ENCODE data around the gene EEA1. TPM values are rescaled to one million over a fixed set of nuclear protein-coding genes. Genes with fewer than 3 reads are reported as not detected.

Gene EEA1
- total and polyA plus RNA-seq, 10 of the 15 experiments (the other 5 are each of a cell fraction or from before 2014, with no cell fraction given) = 5.5 to 40.3 (median 13.5) TPM

DNA sequence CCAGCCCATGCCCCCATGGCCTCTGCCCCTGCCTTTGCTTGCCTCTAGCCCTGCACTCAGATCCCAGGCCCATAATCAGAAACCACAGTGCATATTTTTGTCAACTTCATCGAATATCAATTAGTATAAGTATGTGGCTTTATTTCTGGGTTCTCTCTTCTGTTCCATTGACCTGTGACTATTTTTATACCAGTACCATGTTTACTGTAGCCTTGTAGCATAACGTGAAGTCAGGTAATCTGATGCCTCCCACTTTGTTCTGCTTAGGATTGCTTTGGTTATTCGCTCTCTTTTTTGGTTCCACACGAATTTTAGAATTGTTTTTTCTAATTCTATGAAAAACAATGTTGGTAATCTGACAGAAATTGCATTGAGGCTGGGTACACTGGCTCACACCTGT, 14.9 kb downstream of the EEA1 start:
- Histone ChIP-seq H3K36me3 (ENCODE audit: control insufficient read depth in 2 of 2, insufficient read depth in 2 of 2, low read length in 1 of 2) (no peaks in the 10 kb centered on the region; a peak in 2 of 4 replicates), H3K79me2 (ENCODE audit: control insufficient read depth, insufficient read depth, low read length) (peaks cover 32% of the 10 kb centered on the region), H3K27ac (ENCODE audit: control insufficient read depth, insufficient read depth) (no peak overlapping the region), H3K9me3 (replicated peaks; ENCODE audit: control insufficient read depth, insufficient read depth, low read length) (peaks cover 10% of the 10 kb centered on the region), H4K20me1 (ENCODE audit: control insufficient read depth, insufficient read depth) (no peaks in the 10 kb centered on the region), H3K4me1 (ENCODE audit: control insufficient read depth, insufficient read depth, low read length) (no peaks in the 10 kb centered on the region), H3K4me2 (ENCODE audit: control insufficient read depth, insufficient read depth) (no peak overlapping the region), H2AFZ (ENCODE audit: control insufficient read depth, low read depth, low read length) (no peak overlapping the region), H3K27me3 (replicated peaks in 1 of 2; ENCODE audit: control insufficient read depth in 2 of 2, insufficient read depth in 2 of 2, low read length in 1 of 2) (no peaks in the 10 kb centered on the region), H3K4me3 (no peak overlapping the region), H3K9ac (ENCODE audit: control insufficient read depth, insufficient read depth, low read length) (no peak overlapping the region)
- ChIA-PET CTCF (no interaction called here), SMC1A (ENCODE audit: uncharacterized antibody, unreplicated experiment) (interaction anchor here (2.1 kb wide), 1 partner anchor 12 kb away, joined by 6 read pairs; no protein-coding TSS in a partner anchor), POLR2A (interaction anchor here (1.8 kb wide), 1 partner anchor 12 kb away, joined by 3 read pairs; no protein-coding TSS in a partner anchor), RAD21 (ENCODE audit: unreplicated experiment) (no interaction called here)
- ATAC-seq (no peak), FAIRE-seq (no peak), DNase-seq (ENCODE audit: low read depth, low spot score) (no peak)
- intact Hi-C loops (cut with micrococcal nuclease; ENCODE audit: unreplicated experiment) (no loop called here), in situ Hi-C loops (cut with MboI) (no loop called here)
- WGBS (ENCODE audit: insufficient coverage, insufficient replicate concordance, low lambda C conversion rate, missing lambda C conversion rate) = 66% methylated on average over 4 of the region's 4 CpGs
- BruUV-seq (replicated peaks) = no TSS peak
- no peak for TF ChIP-seq SP1 (IDR thresholded peaks at IDR 0.05; ENCODE audit: low read depth, low read length)
- TF ChIP-seq, protein P1, sequence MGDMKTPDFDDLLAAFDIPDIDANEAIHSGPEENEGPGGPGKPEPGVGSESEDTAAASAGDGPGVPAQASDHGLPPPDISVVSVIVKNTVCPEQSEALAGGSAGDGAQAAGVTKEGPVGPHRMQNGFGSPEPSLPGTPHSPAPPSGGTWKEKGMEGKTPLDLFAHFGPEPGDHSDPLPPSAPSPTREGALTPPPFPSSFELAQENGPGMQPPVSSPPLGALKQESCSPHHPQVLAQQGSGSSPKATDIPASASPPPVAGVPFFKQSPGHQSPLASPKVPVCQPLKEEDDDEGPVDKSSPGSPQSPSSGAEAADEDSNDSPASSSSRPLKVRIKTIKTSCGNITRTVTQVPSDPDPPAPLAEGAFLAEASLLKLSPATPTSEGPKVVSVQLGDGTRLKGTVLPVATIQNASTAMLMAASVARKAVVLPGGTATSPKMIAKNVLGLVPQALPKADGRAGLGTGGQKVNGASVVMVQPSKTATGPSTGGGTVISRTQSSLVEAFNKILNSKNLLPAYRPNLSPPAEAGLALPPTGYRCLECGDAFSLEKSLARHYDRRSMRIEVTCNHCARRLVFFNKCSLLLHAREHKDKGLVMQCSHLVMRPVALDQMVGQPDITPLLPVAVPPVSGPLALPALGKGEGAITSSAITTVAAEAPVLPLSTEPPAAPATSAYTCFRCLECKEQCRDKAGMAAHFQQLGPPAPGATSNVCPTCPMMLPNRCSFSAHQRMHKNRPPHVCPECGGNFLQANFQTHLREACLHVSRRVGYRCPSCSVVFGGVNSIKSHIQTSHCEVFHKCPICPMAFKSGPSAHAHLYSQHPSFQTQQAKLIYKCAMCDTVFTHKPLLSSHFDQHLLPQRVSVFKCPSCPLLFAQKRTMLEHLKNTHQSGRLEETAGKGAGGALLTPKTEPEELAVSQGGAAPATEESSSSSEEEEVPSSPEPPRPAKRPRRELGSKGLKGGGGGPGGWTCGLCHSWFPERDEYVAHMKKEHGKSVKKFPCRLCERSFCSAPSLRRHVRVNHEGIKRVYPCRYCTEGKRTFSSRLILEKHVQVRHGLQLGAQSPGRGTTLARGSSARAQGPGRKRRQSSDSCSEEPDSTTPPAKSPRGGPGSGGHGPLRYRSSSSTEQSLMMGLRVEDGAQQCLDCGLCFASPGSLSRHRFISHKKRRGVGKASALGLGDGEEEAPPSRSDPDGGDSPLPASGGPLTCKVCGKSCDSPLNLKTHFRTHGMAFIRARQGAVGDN (IDR thresholded peaks at IDR 0.05) = no peak
- TF ChIP-seq ATF7 (IDR thresholded peaks at IDR 0.05; ENCODE audit: low read depth) = no peak
- TF ChIP-seq, protein P2, sequence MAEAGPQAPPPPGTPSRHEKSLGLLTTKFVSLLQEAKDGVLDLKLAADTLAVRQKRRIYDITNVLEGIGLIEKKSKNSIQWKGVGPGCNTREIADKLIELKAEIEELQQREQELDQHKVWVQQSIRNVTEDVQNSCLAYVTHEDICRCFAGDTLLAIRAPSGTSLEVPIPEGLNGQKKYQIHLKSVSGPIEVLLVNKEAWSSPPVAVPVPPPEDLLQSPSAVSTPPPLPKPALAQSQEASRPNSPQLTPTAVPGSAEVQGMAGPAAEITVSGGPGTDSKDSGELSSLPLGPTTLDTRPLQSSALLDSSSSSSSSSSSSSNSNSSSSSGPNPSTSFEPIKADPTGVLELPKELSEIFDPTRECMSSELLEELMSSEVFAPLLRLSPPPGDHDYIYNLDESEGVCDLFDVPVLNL (IDR thresholded peaks at IDR 0.05; ENCODE audit: low read depth, low read length) = no peak
- TF ChIP-seq SMARCA5 (IDR thresholded peaks at IDR 0.05) = no peak
- no peak for TF ChIP-seq RB1 (IDR thresholded peaks at IDR 0.05; ENCODE audit: borderline replicate concordance)
- TF ChIP-seq, protein P3, sequence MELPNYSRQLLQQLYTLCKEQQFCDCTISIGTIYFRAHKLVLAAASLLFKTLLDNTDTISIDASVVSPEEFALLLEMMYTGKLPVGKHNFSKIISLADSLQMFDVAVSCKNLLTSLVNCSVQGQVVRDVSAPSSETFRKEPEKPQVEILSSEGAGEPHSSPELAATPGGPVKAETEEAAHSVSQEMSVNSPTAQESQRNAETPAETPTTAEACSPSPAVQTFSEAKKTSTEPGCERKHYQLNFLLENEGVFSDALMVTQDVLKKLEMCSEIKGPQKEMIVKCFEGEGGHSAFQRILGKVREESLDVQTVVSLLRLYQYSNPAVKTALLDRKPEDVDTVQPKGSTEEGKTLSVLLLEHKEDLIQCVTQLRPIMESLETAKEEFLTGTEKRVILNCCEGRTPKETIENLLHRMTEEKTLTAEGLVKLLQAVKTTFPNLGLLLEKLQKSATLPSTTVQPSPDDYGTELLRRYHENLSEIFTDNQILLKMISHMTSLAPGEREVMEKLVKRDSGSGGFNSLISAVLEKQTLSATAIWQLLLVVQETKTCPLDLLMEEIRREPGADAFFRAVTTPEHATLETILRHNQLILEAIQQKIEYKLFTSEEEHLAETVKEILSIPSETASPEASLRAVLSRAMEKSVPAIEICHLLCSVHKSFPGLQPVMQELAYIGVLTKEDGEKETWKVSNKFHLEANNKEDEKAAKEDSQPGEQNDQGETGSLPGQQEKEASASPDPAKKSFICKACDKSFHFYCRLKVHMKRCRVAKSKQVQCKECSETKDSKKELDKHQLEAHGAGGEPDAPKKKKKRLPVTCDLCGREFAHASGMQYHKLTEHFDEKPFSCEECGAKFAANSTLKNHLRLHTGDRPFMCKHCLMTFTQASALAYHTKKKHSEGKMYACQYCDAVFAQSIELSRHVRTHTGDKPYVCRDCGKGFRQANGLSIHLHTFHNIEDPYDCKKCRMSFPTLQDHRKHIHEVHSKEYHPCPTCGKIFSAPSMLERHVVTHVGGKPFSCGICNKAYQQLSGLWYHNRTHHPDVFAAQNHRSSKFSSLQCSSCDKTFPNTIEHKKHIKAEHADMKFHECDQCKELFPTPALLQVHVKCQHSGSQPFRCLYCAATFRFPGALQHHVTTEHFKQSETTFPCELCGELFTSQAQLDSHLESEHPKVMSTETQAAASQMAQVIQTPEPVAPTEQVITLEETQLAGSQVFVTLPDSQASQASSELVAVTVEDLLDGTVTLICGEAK (IDR thresholded peaks at IDR 0.05; ENCODE audit: borderline replicate concordance) = no peak
- TF ChIP-seq MYC (IDR thresholded peaks at IDR 0.05; ENCODE audit: insufficient read depth, insufficient read length, insufficient replicate concordance, low read length, severe bottlenecking) = no peak
- TF ChIP-seq CBX3 (IDR thresholded peaks at IDR 0.05; ENCODE audit: borderline replicate concordance, low read depth) = no peak
- TF ChIP-seq PAX5 (IDR thresholded peaks at IDR 0.05; ENCODE audit: borderline replicate concordance, low read depth, low read length) = no peak
- no peak for TF ChIP-seq BCL11A (IDR thresholded peaks at IDR 0.05; ENCODE audit: low read depth, low read length)
- TF ChIP-seq NFIC (IDR thresholded peaks at IDR 0.05; ENCODE audit: low read depth, low read length) = no peak
- TF ChIP-seq CHD4 (IDR thresholded peaks at IDR 0.05) = no peak
- TF ChIP-seq NR2C2 (IDR thresholded peaks at IDR 0.05; ENCODE audit: borderline replicate concordance, control insufficient read depth, insufficient read length, low read depth) = no peak
- TF ChIP-seq, protein P4, sequence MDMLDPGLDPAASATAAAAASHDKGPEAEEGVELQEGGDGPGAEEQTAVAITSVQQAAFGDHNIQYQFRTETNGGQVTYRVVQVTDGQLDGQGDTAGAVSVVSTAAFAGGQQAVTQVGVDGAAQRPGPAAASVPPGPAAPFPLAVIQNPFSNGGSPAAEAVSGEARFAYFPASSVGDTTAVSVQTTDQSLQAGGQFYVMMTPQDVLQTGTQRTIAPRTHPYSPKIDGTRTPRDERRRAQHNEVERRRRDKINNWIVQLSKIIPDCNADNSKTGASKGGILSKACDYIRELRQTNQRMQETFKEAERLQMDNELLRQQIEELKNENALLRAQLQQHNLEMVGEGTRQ (IDR thresholded peaks at IDR 0.05; ENCODE audit: borderline replicate concordance, low read depth, low read length) = no peak
- no peak for TF ChIP-seq RBBP5 (conservative IDR thresholded peaks at IDR 0.05)
